HG03520 (cell line): ENCODE measurements around the gene TOB2.
"Not testable (repeated sequence)": the region's sequence is repeated elsewhere in the genome, so short reads cannot be mapped to it uniquely, and the experiment has no call there.

Experiments used
- ATAC-seq: cut with Tn5 transposase; IDR thresholded peaks from one replicate; pipeline ENCODE4 v1.9.1; 2021; ENCODE audit warnings: mild to moderate bottlenecking, moderate library complexity; ENCODE audit not compliant: unreplicated experiment

Gene TOB2

GRCh38 chr22:41431656-41432055 is 14.9 kb downstream of the TOB2 start:
- no peak for ATAC-seq

- ATAC-seq, result no peak
These were observed 16.7 kb downstream of the TOB2 start for GRCh38 chr22:41429951-41430332.

GRCh38 chr22:41429232-41429950 is 17.2 kb downstream of the TOB2 start:
- no peak for ATAC-seq

GRCh38 chr22:41425660-41426365 is 20.8 kb downstream of the TOB2 start:
- ATAC-seq, result no peak

GRCh38 chr22:41418717-41419116 is 27.9 kb downstream of the TOB2 start:
- ATAC-seq, result no peak

- ATAC-seq, result no peak
These were observed 28.8 kb downstream of the TOB2 start for GRCh38 chr22:41417622-41418390.

- no peak for ATAC-seq
These were observed 31.0 kb downstream of the TOB2 start for GRCh38 chr22:41415554-41415953.

- ATAC-seq, result no peak
These were observed 35.4 kb downstream of the TOB2 start for GRCh38 chr22:41411021-41411851.

GRCh38 chr22:41410311-41410751 is 36.3 kb downstream of the TOB2 start:
- no peak for ATAC-seq

- ATAC-seq, result no peak
These were observed 37.9 kb downstream of the TOB2 start for GRCh38 chr22:41408665-41409064.

GRCh38 chr22:41407433-41407832 is 39.2 kb downstream of the TOB2 start:
- no peak for ATAC-seq

- ATAC-seq, result no peak
These were observed 40.2 kb downstream of the TOB2 start for GRCh38 chr22:41406410-41406809.

- no peak for ATAC-seq
These were observed 41.0 kb downstream of the TOB2 start for GRCh38 chr22:41405588-41405987.

GRCh38 chr22:41403532-41404318 is 42.9 kb downstream of the TOB2 start:
- peak; percentile 62 for ATAC-seq

- not testable (repeated sequence) for ATAC-seq
These were observed 43.8 kb downstream of the TOB2 start for GRCh38 chr22:41402851-41403250.

GRCh38 chr22:41401781-41402648 is 44.6 kb downstream of the TOB2 start:
- ATAC-seq, result no peak

GRCh38 chr22:41398921-41399320 is 47.7 kb downstream of the TOB2 start:
- ATAC-seq, result no peak

GRCh38 chr22:41397143-41397811 is 49.3 kb downstream of the TOB2 start:
- ATAC-seq, result no peak
